NCI-H2029 (cell line): Measurements from ENCODE around the gene PNMA1.

Experiments
- DNase-seq: peaks from one replicate; lab custom pipeline; 2025; lab: John Stamatoyannopoulos, UW

Gene PNMA1

GRCh38 chr14:73750531-73750901 lies 36.3 kb upstream of the PNMA1 start:
- DNase-seq: no peak

GRCh38 chr14:73749706-73750530 lies 35.7 kb upstream of the PNMA1 start:
- no peak for DNase-seq

- DNase-seq: no peak
Observed at GRCh38 chr14:73748858-73749357, 34.7 kb upstream of the PNMA1 start.

GRCh38 chr14:73747379-73748211 lies 33.4 kb upstream of the PNMA1 start:
- DNase-seq: no peak

- no peak for DNase-seq
Observed at GRCh38 chr14:73746520-73747378, 32.6 kb upstream of the PNMA1 start.

- no peak for DNase-seq
Observed at GRCh38 chr14:73745571-73746519, 31.7 kb upstream of the PNMA1 start.

GRCh38 chr14:73744874-73745529 lies 30.8 kb upstream of the PNMA1 start:
- DNase-seq: no peak

- no peak for DNase-seq
Observed at GRCh38 chr14:73744175-73744867, 30.1 kb upstream of the PNMA1 start.

GRCh38 chr14:73743431-73743931 lies 29.3 kb upstream of the PNMA1 start:
- no peak for DNase-seq

GRCh38 chr14:73742520-73743238 lies 28.5 kb upstream of the PNMA1 start:
- no peak for DNase-seq

GRCh38 chr14:73741876-73742519 lies 27.8 kb upstream of the PNMA1 start:
- DNase-seq: no peak

- no peak for DNase-seq
Observed at GRCh38 chr14:73741386-73741875, 27.2 kb upstream of the PNMA1 start.

GRCh38 chr14:73740618-73741326 lies 26.6 kb upstream of the PNMA1 start:
- DNase-seq: no peak

GRCh38 chr14:73739899-73740617 lies 25.9 kb upstream of the PNMA1 start:
- no peak for DNase-seq

- DNase-seq: no peak
Observed at GRCh38 chr14:73739174-73739898, 25.2 kb upstream of the PNMA1 start.

- DNase-seq: no peak
Observed at GRCh38 chr14:73738518-73739173, 24.5 kb upstream of the PNMA1 start.
